GM08714 (cell line): ENCODE data around the gene PHLPP1.
"Not testable (repeated sequence)": the region's sequence is repeated elsewhere in the genome, so short reads cannot be mapped to it uniquely, and the experiment has no call there.

Experiments
- H3K4me3 ChIP-seq: fragments of 200-500 bp; sonication (Bioruptor generic); 2 replicates; pipeline ENCODE4 v1.5.1; 2014; ENCODE audit warnings: mild to moderate bottlenecking, low read length, inconsistent platforms
- ZNF274 ChIP-seq: IDR thresholded peaks from 2 replicates; pipeline ENCODE4 v1.6.1; 2012; ENCODE audit warnings: mild to moderate bottlenecking, low read depth, low read length

The PHLPP1 gene

DNA sequence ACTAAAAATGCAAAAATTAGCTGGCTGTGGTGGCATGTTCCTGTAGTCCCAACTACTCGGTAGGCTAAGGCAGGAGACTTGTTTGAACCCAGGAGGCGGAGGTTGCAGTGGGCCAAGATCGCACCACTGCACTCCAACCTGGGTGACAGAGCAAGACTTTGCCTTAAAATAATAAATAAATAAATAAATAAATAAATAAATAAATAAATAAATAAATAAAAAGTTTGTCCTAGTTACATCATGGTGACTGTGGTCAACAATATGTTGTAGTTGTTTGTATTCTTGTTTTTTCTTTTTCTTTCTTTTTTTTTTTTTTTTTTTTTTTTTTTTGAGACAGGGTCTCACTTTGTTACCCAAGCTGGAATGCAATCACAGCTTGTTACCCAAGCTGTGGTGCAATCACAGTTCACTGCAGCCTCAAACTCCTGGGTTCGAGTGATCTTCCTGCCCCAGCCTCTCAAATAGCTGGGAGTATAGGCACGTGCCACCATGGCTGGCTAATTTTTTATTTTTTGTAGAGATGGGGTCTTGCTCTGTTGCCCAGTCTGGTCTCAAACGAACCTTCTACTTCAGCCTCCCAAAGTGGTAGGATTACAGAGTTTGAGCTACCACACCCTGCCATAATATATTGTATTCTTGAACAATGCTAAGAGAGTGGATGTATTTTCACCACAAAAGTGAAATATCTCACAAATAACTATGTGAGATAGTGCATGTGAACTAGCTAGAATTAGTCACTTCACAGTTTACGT is 185.0 kb downstream of the PHLPP1 start:
- no peak overlapping the region for H3K4me3 ChIP-seq
- TF ChIP-seq ZNF274, result no peak

DNA sequence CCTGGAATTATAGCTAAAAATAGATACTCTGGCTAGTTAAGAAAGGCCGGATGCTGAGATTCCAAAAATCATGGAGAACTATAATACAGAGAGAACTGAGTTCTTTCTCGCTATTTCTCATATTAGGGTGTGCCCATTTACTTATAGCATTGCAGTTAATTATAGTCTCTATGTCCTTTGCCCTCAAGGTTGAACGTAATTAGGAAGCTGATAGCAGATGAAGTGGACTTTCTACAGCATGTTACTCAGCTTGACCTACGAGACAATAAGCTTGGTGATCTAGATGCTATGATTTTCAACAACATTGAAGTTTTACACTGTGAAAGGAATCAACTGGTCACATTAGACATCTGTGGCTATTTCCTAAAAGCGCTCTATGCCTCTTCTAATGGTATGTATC is 187.4 kb downstream of the PHLPP1 start:
- no peak for TF ChIP-seq ZNF274
- no peak overlapping the region for H3K4me3 ChIP-seq

DNA sequence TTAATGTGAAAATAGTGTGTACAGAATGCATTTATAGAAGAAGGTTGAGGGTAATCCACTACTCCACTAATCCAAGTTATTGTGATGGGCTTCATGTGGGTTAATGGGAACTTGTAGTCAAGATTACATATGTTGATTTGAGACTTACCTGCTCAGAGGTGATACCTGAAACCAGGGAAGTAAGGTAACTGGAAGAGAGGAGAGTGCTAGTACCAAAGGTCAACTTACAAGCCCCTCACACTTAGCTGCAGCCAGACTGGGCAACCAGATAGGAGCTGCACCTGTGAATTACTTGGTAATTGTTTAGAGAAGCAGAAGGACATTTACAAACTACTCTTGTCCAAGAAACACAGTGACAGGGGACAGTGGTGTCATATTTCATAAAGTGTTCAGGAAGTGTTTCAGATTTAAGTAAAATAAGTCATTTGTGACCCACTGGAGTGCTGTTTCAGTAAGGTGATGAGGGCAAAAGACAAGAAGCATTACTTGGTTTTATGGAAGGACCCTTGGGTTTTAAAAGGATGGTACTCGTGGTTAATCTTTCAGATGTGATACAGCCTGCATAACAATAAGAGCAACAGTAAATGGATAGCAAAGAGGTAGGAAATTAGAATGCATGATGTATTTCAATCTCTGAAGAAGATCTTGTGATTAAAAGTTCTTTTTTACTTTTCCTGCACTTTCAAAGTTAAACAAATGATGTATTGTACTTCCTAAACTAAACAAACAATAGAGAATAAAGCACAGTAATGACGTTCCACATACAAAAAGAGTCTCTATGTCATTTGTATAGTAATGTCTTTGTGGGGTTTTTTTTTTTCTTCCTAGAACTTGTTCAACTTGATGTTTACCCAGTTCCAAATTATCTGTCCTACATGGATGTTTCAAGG is 189.3 kb downstream of the PHLPP1 start:
- no peak for TF ChIP-seq ZNF274

DNA sequence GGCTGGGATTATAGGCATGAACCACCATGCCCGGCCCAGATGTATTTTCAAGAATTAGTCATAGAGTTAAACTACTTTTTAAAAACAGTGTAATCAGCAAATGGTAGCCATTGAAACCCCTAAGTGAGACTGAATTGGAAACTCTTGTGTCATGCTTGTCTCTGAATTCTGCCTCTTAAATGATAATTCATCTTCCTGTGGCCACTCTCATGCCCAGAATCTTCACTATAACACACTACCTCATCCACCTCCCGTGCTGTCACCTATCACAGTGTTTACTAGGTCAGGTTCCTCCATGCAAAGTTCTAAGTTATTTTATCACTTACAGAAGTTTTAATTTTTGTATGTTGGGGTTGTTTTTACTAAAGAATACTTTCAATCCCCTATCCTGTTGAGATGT is 197.5 kb downstream of the PHLPP1 start:
- no peak overlapping the region for H3K4me3 ChIP-seq
- no peak for TF ChIP-seq ZNF274

More for the DNA sequence above, 189.3 kb downstream of the PHLPP1 start:
- no peak overlapping the region for H3K4me3 ChIP-seq

DNA sequence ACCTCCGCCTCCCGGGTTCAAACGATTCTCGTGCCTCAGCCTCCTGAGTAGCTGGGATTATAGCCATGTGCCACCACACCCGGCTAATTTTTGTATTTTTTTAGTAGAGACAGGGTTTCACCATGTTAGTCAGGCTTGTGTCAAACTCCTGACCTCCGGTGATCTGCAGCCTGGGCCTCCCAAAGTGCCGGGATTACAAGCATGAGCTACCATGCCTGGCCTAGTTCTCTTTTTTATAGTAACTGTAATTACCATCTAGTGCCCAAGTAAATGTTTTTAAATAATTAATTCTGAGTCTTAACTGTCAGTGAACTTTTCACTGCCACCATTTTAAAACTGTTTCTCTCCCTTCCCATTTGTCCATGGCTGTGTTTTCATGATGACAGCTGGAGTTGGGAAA is 198.5 kb downstream of the PHLPP1 start:
- H3K4me3 ChIP-seq, result not testable (repeated sequence)

DNA sequence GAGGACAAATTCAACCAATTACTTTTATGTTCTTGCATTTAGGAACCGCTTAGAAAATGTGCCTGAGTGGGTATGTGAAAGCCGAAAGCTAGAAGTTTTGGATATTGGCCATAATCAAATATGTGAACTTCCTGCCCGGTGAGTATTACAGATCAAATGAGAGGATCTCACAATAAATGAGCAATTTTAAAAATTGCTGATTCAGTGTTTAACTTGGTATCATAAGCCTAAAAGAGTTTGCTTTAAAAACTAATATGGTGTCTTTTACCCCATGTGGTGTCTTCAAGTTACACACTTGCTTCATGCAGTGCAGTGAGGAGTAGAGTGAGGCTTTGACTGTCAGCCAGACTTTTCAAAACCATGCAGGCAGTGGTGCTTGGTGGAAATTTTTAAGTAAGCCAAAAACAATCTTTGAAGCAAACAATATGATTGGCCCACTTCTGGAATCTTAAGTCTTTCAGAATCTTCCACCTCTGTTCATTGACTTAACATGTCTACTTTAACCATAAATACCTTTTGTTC is 199.6 kb downstream of the PHLPP1 start:
- H3K4me3 ChIP-seq, result no peak overlapping the region
- no peak for TF ChIP-seq ZNF274

DNA sequence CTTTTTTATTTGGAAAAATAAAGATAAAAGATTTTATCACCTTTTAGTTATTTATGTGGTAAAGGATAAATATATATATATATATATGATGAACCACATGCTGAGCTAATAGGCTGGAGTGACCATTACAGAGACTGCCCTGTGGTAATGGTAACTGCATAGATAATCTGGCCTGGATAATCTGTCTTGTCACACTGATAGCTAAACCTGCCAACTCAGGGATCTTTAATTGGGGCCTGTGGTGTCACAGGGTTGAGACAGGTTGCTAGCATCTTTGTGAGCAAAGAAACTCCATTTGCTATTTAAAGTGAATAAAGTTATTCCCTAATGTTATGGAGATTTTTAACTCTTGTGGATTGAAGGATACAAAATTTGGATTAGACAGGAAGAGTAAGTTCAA is 203.0 kb downstream of the PHLPP1 start:
- no peak overlapping the region for H3K4me3 ChIP-seq
- no peak for TF ChIP-seq ZNF274

DNA sequence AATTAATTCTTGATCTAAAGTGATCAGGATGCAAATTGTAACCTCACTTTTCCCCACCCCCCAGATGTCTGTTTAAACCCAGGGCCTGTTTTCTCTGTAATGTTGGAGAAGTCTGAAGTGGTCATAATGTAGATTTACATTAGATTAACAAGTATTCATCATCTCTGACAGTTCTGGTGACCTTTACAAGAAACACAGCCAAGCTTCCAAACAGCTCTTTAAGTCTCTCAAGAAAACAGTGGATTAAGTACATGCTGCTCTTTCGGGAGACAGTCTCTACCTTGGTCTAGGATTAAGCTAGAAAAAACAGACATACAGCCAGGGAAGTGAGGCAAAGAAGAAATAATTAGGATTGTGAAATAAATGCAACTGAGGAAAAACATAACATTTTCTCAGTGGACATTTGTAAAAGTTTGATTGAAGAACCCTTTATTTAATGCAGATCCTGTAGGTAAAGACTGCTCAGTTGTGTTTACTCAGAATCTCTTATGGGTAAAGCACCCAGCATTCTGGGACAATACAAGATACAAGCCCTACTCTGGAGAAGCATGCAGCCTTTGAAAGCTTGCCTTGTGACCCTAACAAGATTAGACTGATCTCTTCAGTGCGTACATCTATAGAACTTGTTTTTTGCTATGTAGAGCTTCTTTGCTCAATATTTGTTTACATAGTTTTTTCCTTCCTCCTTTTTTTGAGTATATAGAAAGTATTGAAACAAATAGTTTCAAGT is 203.9 kb downstream of the PHLPP1 start:
- no peak overlapping the region for H3K4me3 ChIP-seq
- no peak for TF ChIP-seq ZNF274

DNA sequence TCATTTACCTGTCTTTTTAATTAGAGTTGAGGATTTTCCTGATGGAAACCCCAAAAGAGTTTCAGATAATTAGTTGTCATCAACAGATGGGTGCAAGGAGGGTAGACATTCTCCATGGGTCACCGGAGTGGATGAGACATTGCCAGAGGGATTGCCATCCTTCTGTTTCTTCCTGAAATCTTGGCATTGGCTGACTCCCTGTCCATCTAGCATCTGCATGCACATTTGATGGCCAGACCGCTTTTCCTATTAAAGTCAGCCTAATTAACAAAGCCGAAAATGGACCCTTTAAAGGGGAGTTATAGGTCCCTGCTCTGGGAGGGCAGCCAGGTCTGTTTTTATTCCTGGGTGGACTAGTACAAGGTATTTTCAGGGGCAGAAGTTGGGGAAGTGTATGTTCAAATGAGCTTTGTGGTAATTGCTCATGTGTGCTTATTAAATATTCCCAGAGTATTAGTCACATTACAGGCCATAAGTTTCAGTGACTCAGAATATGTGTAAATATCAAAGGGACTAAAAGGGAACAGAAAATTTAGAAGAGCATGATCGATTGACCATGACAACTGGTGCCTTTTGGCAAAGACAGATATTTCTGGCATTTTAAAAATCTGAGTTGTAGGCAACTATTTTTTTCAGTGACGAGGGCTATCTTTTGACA is 209.8 kb downstream of the PHLPP1 start:
- H3K4me3 ChIP-seq, result no peak overlapping the region
- no peak for TF ChIP-seq ZNF274

DNA sequence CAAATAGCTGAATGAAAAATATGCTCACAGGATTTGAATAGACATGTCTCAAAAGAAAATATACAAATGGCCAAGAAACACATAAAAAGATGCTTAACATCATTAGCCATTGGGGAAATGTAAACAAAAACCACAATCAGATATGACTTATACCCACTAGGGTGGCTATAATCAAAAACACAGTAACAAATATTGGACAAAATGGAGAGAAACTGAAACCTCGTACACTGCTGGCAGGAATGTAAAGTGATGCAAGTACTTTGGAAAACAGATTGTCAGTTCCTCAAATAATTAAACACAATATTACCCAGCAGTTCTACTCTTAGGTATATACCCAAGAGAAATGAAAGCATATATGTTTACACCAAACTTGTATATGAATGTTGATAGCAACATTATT is 213.0 kb downstream of the PHLPP1 start:
- no peak overlapping the region for H3K4me3 ChIP-seq
- no peak for TF ChIP-seq ZNF274

DNA sequence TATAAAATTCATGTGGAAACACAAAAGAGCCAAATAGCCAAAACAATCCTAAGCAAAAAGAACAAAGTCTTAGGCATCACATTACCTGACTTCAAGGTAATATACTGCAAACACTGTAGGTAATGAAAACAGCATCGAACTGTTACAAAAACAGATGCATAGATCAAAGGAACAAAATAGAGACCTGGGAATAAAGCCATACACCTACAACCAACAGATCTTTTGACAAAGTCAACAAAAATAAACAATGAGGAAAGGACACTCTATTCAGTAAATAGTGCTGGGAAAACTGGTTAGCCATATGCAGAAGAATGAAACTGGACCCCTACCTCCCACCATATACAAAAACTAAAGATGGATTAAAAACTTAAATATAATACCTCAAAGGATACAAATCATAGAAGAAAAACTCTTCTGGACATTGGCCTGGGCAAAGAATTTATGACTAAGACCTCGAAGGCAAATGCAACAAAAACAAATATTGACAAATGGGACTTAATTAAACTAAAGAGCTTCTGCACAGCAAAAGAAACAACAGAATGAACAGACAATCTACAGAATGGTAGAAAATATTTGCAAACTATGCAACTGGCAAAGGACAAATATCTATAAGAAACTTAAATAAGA is 218.0 kb downstream of the PHLPP1 start:
- H3K4me3 ChIP-seq, result no peak overlapping the region
- TF ChIP-seq ZNF274, result no peak

DNA sequence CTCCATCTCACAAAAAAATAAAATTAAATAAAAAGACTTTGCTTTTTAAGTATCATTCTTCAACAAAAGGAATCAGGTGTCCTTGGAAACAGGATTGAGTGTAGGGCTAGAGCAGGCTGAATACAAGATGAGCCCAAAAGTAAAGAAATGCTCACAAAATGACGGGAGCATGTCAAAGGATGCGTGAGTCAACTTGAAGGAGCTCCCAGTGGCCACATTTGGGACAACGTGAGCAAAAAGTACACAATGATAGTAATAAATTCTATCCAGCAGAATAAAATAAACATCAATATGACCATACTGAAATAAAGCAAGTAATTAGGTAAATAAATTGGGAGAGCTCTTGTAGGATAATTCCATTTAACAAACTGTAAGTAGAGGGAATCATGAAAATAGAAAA is 220.7 kb downstream of the PHLPP1 start:
- no peak for TF ChIP-seq ZNF274
- H3K4me3 ChIP-seq, result no peak overlapping the region

DNA sequence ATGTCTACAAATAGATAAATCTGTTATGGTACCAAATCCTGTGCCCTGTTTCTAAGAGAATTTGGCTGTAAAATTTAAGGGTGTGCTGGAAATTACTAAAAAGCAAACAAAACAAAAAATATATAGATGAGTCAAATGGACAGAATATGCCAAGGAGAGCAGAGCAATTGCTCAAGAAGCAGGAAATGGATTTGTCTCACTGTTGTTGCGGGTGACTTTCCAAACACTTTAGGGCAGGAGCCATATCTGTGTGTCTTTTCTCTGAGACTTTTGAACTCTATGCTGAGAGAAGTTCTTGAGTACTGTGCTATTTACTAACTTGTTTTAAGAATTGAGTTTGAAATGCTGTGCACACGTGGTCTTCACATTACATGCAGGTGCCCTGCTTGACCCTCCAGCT is 221.7 kb downstream of the PHLPP1 start:
- TF ChIP-seq ZNF274, result no peak
- H3K4me3 ChIP-seq, result no peak overlapping the region
